UCSD-AML1 (cell line): Measurements from ENCODE around the gene GABRD.

ENCODE experiments used
- DNase-seq: peaks from one replicate; lab custom pipeline; 2025; ENCODE audit not compliant: unreplicated experiment; lab: John Stamatoyannopoulos, UW

GABRD gene

DNA sequence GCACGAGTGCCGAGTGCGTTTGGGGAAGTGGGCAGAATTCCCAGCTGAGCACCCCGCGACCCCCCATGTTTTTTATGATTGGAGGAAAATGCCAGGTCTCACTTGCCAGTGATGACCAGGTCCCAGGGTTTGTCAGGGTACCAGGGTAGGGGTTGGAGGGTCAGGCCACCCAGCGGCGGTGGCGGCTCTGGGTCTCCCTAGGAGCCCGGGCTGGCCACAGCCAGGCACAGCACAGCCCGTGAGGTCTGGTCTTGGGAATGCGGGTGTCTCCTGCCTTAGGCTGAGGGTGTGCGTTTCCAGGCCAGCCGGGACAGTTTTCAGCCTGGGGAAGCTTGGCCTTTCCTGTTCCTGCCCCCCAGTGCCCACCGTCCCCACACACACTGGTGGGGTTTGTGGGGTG lies 53.7 kb downstream of the GABRD start:
- no peak for DNase-seq

- DNase-seq, result no peak
These were observed 54.5 kb downstream of the GABRD start for GRCh38 chr1:2073382-2074230.

DNA sequence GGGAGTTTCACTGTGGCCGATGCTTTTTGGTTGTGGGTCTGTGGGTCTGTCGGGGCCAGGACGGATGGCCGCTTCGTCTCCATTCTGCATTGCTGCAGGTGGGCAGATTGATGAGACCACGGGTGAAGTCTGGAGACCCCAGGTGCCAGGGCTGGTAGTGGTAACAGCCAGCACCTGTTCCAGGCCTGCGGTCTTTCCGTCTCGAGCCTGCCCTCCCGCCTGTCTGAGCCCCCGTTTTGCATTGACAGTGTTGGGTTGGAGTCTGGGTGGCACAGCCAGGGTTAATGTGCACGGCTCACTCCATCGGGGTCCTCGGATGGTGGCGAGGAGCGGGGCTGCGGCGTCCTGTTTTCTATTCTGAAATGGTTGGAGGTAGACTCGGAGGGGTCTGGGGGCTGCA lies 55.3 kb downstream of the GABRD start:
- no peak for DNase-seq

GRCh38 chr1:2074944-2075740 lies 56.0 kb downstream of the GABRD start:
- DNase-seq, result no peak

GRCh38 chr1:2076826-2077225 lies 57.7 kb downstream of the GABRD start:
- DNase-seq, result no peak

- DNase-seq, result no peak
These were observed 59.0 kb downstream of the GABRD start for GRCh38 chr1:2078170-2078569.

DNA sequence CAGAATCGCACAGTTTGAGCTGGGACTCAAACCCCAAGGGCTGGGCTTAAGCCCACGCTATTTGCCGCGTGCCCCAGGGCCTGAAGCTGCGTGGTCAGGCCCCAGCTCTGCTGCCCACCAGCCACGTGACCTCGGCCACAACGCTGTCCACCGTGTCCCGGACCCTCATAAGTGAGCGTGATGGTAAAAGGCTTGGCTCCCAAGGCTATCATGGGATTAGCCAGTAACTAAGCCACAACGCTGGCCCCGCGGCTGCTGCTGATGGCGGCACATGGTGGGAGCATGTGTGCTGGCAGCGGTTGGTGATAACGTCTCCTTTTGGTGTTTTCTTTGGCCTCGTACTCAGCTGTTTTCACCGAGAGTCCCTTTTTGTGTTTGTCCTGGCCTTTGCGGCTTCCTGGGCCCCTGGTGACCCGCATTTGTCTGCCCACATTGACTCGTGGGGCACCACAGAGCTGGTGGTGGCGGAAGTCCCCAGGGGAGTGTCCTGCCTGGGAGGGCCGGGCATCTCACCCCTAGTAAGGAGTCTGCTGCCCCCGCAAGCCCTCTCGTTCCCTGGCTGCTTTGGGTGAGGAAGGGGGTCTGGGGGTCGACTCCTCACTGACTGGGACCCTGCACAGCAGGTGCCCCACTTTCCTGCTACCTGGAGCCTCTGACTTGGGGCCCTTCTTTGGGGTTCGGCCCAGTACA lies 60.4 kb downstream of the GABRD start:
- no peak for DNase-seq

GRCh38 chr1:2080140-2080539 lies 61.0 kb downstream of the GABRD start:
- no peak for DNase-seq
